ENCODE data around the gene CYB5D1. TPM values are rescaled to one million over a fixed set of nuclear protein-coding genes. Genes with fewer than 3 reads are reported as not detected.

The CYB5D1 gene
- total and polyA plus RNA-seq, 2 of the 8 experiments (the other 6 are each of a cell fraction or from before 2014, with no cell fraction given) = 11.0 to 18.0 TPM

- TF ChIP-seq, protein P1, sequence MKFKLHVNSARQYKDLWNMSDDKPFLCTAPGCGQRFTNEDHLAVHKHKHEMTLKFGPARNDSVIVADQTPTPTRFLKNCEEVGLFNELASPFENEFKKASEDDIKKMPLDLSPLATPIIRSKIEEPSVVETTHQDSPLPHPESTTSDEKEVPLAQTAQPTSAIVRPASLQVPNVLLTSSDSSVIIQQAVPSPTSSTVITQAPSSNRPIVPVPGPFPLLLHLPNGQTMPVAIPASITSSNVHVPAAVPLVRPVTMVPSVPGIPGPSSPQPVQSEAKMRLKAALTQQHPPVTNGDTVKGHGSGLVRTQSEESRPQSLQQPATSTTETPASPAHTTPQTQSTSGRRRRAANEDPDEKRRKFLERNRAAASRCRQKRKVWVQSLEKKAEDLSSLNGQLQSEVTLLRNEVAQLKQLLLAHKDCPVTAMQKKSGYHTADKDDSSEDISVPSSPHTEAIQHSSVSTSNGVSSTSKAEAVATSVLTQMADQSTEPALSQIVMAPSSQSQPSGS (IDR thresholded peaks at IDR 0.05; ENCODE audit: low read length) = no peak
- TF ChIP-seq BCL11A (IDR thresholded peaks at IDR 0.05; ENCODE audit: low read depth in 2 of 2, low read length in 2 of 2) = no peak
- TF ChIP-seq MAFK (IDR thresholded peaks at IDR 0.05; ENCODE audit: low read depth, low read length) = no peak
- no peak for TF ChIP-seq SRF (IDR thresholded peaks at IDR 0.05; ENCODE audit: low read depth, low read length)
- TF ChIP-seq, protein P2, sequence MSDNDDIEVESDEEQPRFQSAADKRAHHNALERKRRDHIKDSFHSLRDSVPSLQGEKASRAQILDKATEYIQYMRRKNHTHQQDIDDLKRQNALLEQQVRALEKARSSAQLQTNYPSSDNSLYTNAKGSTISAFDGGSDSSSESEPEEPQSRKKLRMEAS (IDR thresholded peaks at IDR 0.05) = peak; percentile 86
- no peak for TF ChIP-seq HDAC2 (IDR thresholded peaks at IDR 0.05; ENCODE audit: borderline replicate concordance in 1 of 2, low read depth in 2 of 2, low read length in 2 of 2)
- TF ChIP-seq, protein P3, sequence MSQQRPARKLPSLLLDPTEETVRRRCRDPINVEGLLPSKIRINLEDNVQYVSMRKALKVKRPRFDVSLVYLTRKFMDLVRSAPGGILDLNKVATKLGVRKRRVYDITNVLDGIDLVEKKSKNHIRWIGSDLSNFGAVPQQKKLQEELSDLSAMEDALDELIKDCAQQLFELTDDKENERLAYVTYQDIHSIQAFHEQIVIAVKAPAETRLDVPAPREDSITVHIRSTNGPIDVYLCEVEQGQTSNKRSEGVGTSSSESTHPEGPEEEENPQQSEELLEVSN (IDR thresholded peaks at IDR 0.05) = peak; percentile 93
- no peak for TF ChIP-seq KDM1A (IDR thresholded peaks at IDR 0.05; ENCODE audit: borderline replicate concordance, low read length)
These were observed 34.2 kb upstream of the CYB5D1 start (continued) for GRCh38 chr17:7823581-7824001.

Data from H1 (cell line).